HG03558 (cell line): Measurements from ENCODE around the gene SNRNP25.

Experiments
- ATAC-seq: cut with Tn5 transposase; IDR thresholded peaks from one replicate; pipeline ENCODE4 v1.9.1; 2021; ENCODE audit warnings: moderate number of reproducible peaks; ENCODE audit not compliant: unreplicated experiment; ENCODE audit errors: extremely low read depth

SNRNP25 gene

DNA sequence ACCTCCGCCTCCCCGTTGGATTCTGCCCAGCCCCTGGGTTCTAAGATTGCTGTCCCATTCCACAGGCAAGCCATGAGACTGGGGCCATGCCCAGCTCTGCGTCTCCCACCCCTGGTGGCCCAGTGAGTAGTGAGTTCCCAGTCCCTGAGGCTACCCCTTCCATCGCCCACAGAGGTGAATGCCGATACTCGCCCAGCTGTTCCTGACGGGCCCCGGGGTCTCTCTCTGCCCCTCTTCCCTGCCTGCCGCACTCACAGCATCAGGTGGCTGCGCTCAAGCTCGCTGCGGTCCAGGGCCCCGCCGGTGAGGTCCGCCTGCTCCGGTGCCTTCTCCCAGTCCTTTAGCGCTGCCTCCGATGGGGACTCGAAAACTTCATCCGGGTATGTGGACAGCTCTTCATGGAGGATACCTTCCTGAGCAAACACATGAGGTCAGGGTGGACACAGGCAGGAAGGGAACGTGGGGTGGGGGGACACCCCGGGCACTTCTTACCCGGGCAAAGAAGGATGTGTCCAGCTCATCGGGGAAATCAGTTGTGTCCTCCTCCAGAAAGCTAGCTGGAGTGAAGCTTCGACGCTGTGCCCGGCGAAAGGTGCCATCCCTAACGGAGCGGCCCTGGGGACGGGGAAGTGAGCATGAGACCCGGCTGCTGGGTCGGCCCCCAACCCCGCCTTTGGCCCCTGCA is 8.8 kb downstream of the SNRNP25 start:
- no peak for ATAC-seq

DNA sequence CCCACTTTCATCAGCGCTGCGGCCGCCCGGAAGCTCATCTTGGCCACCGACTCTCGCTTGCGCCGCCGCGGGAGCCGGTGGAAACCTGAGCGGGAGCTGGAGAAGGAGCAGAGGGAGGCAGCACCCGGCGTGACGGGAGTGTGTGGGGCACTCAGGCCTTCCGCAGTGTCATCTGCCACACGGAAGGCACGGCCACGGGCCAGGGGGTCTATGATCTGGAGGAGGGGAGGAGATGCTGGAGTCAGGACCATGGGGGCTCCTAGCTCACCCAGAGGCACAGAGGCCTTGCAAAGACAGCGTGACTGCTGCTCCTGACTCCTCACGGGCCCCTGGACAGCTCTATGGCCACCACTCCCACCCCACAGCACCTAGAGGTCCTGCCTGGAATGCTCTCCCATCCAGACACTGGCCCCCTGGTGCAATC is 9.4 kb downstream of the SNRNP25 start:
- no peak for ATAC-seq

DNA sequence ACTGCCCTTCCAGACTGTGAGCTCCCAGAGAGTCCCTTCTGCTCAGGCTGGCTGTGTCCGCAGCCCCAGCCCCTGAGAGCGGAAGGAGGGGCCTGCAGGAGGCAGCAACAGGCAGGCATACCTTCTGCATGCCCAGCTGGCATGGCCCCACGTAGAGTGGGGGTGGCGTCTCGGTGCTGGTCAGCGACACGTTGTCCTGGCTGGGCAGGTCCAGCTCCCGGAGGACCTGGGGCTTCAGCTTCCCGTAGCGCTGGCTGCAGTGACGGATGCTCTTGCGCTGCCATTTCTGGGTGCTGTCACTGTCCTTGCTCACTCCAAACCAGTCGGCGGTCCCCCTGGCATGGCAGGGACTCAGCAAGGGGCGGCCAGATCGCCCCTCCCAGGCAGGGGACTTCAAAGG is 9.8 kb downstream of the SNRNP25 start:
- ATAC-seq = no peak

DNA sequence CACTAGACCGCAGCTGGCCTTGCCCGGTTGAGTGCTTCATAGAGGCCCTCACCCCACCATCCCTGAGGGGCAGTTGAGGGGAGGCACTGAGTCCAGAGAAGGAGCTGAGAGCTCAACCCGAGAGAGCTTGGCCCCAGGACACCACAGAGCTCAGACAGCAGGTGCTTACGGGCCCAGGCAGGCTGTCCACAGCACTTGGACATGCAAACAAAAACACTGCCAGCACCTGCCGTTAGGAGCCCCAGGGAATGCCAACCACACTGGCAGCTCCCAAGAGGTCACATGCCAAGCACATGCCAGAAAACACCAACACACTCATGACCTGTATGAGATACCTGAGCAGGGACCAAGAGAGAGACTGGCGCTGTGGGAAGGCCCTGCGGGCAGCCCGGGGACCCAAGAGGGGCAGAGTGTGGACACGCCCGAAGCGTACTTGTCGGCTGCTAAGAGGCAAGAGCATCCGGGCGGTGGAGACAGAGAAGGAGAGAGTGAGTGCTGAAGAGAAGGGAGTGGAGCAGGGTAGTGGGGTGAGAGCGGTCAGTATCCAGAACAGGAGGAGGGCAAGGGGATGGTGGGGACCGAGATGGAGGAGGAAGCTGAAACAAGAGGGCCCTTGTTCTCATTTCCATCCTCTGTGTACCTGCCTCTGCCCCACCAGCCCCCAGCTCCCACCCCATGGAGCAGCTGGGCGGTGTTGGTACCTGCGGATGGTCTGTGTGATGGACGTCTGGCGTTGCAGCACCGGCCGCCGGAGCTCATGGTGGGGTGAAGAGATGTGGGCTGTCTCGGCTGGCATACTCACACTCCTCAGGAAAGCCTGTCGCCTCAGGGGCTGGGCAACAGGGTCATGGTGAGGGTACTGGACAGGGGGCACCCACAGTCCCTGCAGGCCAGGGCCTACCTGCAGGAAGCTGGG is 10.6 kb downstream of the SNRNP25 start:
- ATAC-seq = no peak

DNA sequence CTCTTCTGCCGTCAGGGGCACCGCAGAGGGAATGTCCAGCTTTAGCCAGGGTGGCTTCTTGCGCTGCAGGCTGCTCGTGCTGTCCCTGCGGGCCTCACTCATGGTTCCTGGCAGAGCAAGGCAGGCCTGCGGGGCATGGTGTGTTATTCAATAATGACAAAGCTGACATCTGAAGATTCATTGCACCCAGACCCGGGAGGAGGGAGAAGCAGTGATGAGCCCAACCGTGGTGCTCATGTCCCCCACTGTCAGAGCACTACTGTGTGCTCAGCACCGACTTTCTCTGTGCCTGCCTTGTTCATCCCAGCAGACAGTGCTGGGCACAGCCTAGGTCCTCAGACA is 11.3 kb downstream of the SNRNP25 start:
- no peak for ATAC-seq

DNA sequence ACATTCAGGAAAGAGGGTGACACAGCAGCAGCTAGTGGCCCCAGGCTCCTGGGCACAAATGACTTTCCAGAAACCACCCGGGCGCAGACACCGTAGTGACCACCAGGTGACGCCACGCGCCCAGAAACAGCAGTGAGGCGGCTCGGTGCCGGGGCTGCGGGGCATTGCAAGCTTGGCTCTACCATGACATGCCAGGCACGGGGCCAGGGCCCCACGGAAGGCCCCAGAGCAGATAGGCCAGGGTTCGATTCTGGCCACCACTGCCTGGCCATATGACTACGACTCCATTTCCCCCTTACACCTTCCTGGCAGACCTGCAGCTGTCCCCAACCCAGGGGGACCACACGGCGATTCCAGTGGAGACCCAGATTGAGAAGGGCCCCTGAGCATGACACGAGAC is 12.1 kb downstream of the SNRNP25 start:
- no peak for ATAC-seq

DNA sequence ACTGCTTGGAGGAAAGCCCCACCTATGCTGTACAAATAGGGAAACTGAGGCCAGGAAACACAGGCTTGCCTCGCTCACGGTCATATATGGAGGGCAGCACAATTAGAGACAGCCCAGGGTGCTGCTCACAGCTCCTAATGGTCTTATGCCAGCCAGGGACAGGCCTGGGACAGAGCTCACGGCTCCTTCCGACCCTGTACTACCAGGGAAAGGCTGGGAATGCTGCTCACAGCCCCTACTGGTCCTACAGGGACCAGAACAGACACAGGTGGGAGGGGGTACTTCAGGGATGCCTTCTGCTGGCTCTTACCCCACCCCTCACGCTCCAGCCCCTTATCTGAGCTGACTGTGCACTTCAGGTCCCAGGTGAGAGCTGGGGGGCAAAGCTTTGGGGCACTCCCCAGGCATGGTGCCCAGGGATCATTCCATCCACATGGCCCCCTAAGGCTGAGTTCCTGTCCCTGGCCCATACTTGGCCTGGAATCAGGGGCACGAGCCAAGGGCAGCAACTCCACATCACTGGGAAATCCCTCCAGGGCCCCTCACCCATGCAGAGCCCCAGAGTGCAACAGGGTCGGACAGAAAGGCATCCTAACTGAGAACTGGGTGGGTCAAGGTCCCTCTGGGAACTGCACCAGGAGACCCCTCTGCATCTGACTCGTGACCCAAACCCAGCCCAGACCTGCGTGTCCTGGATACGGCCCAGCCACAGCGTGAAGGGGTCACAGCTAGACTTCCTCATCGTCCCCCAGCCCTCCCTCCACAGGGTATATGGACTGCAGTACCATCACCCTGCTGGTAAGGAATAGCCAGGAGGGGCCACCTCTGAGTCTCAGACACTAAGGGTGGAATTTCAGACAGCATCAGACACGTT is 12.9 kb downstream of the SNRNP25 start:
- ATAC-seq = no peak

DNA sequence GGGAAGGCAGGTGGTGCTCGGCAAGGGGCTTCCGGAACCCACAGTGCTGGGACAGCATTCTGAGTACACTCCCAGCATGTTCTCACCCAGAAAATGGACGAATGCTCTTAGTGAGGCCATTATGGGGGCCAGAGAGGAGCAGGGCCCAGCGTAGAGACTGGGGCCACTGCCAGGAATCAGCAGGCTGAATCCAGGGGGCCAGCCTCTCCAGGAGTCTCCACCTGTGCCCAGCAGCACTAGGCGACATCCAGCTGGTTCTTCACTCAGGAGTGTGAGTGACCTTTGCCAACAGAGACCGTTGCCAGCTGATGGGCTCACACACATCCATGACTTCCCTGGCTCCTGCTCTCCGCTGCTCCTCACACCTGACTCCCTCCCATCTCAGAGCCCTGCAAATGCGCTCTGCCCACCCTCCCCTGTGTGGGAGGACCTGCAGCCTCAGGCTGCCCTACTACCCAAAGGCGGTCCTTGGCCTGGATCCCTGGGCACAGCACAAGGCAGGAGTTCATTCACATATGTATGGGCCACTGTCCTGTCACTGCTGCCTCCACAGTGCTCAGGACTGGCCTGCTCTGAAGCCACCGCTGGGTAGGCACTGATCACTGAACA is 13.7 kb downstream of the SNRNP25 start:
- ATAC-seq = no peak

DNA sequence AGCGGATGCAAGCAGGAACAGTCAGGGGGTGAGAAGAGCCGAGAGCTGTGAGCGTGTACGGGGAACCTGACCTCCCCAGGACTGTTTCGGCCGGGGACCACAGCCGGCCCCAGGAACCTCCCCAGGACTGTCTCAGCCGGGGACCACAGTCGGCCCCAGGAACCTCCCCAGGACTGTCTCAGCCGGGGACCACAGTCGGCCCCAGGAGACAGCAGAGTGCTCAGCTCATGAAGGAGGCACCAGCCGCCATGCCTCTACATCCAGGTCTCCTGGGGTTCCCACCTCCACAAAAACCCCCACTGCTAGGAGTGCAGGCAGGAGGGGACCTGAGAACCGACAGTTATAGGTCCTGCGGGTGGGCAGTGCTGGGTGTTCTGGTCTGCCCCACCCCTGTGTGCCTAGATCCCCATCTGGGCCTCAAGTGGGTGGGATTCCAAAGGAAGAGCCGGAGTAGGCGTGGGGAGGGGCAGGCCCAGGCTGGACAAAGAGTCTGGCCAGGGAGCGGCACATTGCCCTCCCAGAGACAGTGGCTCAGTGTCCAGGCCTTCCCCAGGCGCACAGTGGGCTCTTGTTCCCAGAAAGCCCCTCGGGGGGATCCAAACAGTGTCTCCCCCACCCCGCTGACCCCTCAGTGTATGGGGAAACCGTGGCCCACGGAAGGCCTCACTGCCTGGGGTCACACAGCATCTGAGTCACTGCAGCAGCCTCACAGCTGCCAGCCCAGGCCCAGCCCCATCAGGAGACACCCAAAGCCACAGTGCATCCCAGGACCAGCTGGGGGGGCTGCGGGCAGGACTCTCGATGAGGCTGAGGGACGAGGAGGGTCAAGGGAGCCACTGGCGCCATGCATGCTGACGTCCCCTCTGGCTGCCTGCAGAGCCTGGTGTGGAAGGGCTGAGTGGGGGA is 14.5 kb downstream of the SNRNP25 start:
- no peak for ATAC-seq

DNA sequence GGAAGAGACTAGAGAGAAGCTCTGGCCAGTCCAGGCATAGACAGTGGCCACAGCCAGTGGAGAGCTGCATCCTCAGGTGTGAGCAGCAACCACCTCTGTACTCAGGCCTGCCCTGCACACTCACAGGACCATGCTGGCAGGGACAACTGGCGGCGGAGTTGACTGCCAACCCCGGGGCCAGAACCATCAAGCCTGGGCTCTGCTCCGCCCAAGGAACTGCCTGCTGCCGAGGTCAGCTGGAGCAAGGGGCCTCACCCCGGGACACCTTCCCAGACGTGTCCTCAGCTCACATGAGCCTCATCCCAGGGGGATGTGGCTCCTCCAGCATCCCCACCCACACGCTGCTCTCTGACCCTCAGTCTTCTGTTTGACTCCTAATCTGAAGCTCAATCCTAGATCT is 15.6 kb downstream of the SNRNP25 start:
- no peak for ATAC-seq

DNA sequence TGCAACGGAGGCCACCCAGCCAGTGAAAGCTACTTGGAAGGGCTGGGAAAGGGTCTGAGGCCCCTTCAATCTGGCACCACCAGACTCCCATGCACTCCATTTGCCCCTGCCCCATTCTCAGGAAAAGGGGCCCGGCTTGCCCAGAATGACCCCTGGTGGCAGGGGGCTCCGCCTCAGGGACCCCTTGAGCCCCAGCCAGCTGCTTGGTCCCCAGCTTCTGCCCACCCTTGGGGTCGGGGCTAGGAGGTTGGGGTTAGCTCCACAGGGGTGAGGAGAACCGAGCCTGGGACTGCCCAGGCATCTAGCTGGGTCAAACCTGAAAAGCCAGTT is 17.5 kb downstream of the SNRNP25 start:
- no peak for ATAC-seq

DNA sequence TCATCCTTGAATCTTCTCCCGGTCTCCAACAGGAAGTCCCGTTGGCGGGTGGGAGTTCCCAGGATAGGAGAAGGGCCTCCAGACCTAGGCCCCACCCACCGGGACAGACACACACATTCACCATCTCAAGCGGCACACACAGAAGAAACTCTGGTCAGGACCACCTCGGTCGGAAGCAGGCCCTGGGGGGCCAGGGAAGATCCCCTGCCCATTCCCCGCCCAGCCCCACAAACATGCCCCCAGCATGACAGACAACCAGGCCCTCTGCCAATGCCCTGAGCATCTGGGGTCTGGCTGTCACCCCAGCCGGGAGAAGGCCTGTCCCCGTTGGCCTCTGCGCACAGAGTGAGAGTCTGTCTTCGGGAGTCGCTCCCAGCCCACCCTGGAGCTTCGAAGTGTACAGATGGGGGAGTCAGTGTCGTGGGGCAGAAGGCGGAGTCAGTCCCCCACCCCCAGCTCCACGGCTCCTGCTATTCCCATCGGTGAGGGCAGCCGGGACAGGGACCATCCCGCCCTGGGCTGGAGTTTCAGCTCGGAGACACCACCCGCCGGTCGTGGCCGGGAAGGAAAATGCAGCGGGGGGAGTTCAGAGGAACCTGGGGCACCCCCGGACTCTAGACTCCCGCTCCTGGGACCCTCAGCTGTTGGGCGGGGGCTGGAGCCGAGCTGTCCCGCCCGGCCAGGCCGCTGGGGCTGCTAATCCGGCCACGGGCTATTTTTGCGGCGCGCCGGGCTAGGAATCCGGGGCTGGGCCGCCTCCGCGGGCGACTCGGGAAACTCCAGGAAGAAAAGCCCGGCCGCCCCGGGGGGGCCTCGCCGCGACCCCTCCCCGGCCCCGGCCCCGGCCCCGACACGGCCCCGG is 18.1 kb downstream of the SNRNP25 start:
- no peak for ATAC-seq

DNA sequence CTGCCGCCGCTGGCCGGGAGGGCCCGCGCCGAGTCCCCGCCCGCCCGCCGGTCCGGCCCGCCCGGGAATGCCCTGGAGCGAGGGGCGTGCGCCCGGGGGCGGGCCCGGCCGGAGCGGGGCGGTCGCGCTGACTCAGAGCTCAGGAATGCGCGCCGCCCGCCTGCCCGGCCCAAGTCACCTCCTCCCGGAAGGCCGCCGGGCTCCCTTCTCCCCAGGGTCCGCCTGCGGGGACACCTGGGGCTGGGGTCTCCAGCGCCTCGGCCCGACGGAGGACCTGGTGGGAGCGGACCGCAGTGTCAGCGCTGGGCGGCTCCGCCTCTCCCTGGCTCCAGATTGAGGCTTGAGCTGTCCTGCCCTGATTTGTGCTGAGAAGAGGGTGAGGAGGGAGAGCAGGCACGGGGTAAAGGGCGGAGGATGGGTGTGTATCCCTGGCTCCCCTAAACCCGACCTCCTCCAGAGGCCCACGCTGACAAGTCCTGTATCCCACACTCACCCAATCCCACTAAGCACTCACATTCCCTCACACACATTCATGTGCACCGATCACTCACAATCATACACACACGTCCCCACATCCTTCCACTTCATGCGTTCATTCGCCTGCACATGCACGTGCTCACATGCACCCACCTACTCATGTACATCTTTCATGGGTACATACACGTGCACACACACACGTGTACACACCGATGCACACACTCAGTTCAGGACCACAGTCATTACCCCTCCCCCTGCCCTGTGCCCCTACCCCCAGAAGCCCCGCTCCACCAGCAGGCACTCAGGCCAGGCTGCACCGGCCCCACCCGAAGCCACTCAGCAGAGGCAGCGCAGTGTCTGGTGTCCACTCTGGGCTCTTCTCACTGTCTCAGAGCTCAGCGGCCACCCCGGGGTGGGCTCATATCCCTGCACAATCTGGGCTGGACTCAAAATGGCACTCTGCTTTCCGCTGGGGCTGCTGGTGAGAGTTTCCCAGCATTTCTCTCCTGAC is 19.2 kb downstream of the SNRNP25 start, which contains the start of gene RHBDF1:
TSS of gene RHBDF1 (minus strand) at position 71 of the 988 bp plus-strand sequence. CDS start 7,616 bp downstream, outside the sequence.
- ATAC-seq = no peak

DNA sequence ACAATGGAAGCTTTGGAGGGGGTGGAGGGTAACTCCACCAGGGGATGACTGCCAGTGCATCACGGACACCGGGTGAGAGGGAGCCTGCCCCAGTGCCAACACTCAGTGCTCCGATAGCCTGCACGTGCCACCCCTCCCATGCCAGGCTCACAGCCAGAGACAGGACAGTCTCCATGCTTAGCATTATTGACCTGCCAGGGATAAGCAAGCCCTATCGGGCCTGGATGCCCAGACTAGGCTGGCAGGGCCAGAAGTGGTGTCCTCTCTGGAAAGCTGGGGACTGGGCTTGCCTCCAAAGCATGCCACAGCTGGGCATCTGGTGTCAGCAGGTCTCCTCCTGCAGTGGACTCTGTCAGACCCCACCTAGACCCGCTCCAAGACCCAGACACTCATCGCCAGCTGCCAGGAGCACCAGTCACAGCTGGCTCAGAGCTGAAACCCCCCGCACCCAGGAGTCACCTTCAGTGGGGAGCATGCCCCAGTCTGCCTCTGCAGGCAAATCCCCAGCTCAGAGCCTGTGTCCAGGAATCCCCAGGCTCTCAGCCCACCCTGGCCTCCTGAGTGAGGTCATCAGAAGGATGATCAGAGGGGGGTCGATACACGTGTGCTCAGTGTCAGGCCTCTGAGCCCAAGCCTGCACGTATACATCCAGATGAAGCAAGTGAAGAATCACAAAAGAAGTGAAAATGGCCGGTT is 20.6 kb downstream of the SNRNP25 start:
- ATAC-seq = no peak

DNA sequence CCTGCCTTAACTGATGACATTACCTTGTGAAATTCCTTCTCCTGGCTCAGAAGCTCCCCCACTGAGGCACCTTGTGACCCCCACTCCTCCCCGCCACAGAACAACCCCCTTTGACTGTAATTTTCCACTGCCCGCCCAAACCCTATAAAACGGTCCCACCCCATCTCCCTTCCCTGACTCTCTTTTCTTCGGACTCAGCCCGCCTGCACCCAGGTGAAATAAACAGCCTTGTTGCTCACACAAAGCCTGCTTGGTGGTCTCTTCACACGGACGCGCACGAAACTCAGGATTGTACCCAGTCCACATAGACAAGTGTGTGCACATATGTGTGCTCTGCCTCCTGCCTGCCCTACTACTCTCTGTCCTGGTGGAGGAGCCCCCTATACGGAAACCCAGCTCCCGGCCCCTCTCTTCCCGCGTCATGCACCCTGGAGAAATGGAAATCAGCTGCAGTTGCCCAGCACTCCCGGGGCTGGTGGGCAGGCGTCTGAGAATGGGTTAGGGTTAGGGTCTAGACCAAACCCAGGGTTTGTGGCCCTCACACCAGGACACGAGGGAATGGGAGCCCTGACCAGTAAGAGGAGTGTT is 21.2 kb downstream of the SNRNP25 start:
- ATAC-seq = no peak
